Cardiac muscle cell (in vitro differentiated cells and primary cell): Measurements from ENCODE around the gene CACNA1E. TPM values are rescaled to one million over a fixed set of nuclear protein-coding genes. Genes with fewer than 3 reads are reported as not detected.

Experiments used
- DNase-seq, 2 donors: peaks; one replicate each; pipeline versions ENCODE4 v3.0.0 to v3.0.0-alpha.2; 2010 to 2017; ENCODE audit warnings: low read depth in 1 of 2, low spot score in 1 of 2
- H3K27ac ChIP-seq: fragments of 200-600 bp; sonication (generic); 2 replicates; pipeline ENCODE4 v1.5.1; 2016
- H3K27me3 ChIP-seq: fragments of 200-600 bp; sonication (generic); 2 replicates; pipeline ENCODE4 v1.6.0; 2016; ENCODE audit warnings: control low read depth
- H3K36me3 ChIP-seq: fragments of 200-600 bp; sonication (generic); 2 replicates; pipeline ENCODE4 v1.5.1; 2016; ENCODE audit warnings: control low read depth
- H3K4me1 ChIP-seq: fragments of 200-600 bp; sonication (generic); 2 replicates; pipeline ENCODE4 v1.8.1; 2017; ENCODE audit warnings: low read depth, mild to moderate bottlenecking, mixed run types
- H3K4me3 ChIP-seq: fragments of 200-600 bp; sonication (generic); 2 replicates; pipeline ENCODE4 v1.5.1; 2016; ENCODE audit warnings: mild to moderate bottlenecking
- H3K9me3 ChIP-seq: fragments of 200-600 bp; sonication (generic); 2 replicates; pipeline ENCODE4 v1.5.1; 2017; ENCODE audit warnings: low read depth, mild to moderate bottlenecking, control low read depth
- CTCF ChIP-seq: IDR thresholded peaks from 2 replicates; pipeline ENCODE4 v1.5.1; 2012; ENCODE audit warnings: low read depth, mild to moderate bottlenecking, low read length
- polyA plus RNA-seq: library from polyadenylated mRNA; unstranded; fragments of >200 nt; fragmentation: Nextera tagmentation; extraction: Ambion mirVana; gene quantifications from 2 replicates; pipeline ENCODE4 v1.2.1, GENCODE V29; 2016
- total RNA-seq: library from RNA; depleted of rRNA; stranded (reverse); fragments of >200 nt; gene quantifications from 2 replicates; pipeline ENCODE4 v1.2.3, GENCODE V29; 2016

The CACNA1E gene
- total and polyA plus RNA-seq, 2 experiments from 2014 or later, result 0.36 TPM; not detected in 1

GRCh38 chr1:181453541-181454201 is 29.6 kb upstream of the CACNA1E start:
- Histone ChIP-seq H3K9me3 (no peaks in the 10 kb centered on the region), H3K4me3 (no peak overlapping the region), H3K36me3 (no peaks in the 10 kb centered on the region)

GRCh38 chr1:181456551-181456950 is 26.8 kb upstream of the CACNA1E start:
- Histone ChIP-seq H3K4me1 (no peaks in the 10 kb centered on the region), H3K27me3 (no peaks in the 10 kb centered on the region), H3K4me3 (no peak overlapping the region), H3K36me3 (no peaks in the 10 kb centered on the region), H3K9me3 (no peaks in the 10 kb centered on the region), H3K27ac (no peak overlapping the region)
- DNase-seq, result no peak
- no peak for TF ChIP-seq CTCF

More at GRCh38 chr1:181453541-181454201, 29.6 kb upstream of the CACNA1E start:
- no peaks in the 10 kb centered on the region for H3K4me1 ChIP-seq
- H3K27me3 ChIP-seq, result no peaks in the 10 kb centered on the region
- H3K27ac ChIP-seq, result no peak overlapping the region
- DNase-seq, result no peak
- no peak for TF ChIP-seq CTCF

- no peaks in the 10 kb centered on the region for H3K4me1 ChIP-seq
- no peak overlapping the region for H3K27ac ChIP-seq
- no peak overlapping the region for H3K4me3 ChIP-seq
- H3K9me3 ChIP-seq, result no peaks in the 10 kb centered on the region
- H3K27me3 ChIP-seq, result no peaks in the 10 kb centered on the region
- no peak for DNase-seq
- no peaks in the 10 kb centered on the region for H3K36me3 ChIP-seq
- TF ChIP-seq CTCF, result no peak
Observed at GRCh38 chr1:181458419-181458818, 24.9 kb upstream of the CACNA1E start.

GRCh38 chr1:181459067-181459466 is 24.2 kb upstream of the CACNA1E start:
- no peak for DNase-seq
- H3K27ac ChIP-seq, result no peak overlapping the region
- H3K9me3 ChIP-seq, result no peaks in the 10 kb centered on the region
- no peaks in the 10 kb centered on the region for H3K4me1 ChIP-seq
- no peak overlapping the region for H3K4me3 ChIP-seq
- H3K36me3 ChIP-seq, result no peaks in the 10 kb centered on the region
- H3K27me3 ChIP-seq, result no peaks in the 10 kb centered on the region
- no peak for TF ChIP-seq CTCF

GRCh38 chr1:181469829-181470228 is 13.5 kb upstream of the CACNA1E start:
- no peak overlapping the region for H3K27ac ChIP-seq
- H3K36me3 ChIP-seq, result no peaks in the 10 kb centered on the region
- H3K4me3 ChIP-seq, result no peak overlapping the region
- peak; percentile 20 to 90 for DNase-seq
- TF ChIP-seq CTCF, result no peak
- peaks cover 14% of the 10 kb centered on the region for H3K4me1 ChIP-seq
- H3K9me3 ChIP-seq, result no peaks in the 10 kb centered on the region
- peaks cover under 1% of the 10 kb centered on the region for H3K27me3 ChIP-seq
